Panc1 (cell line): ENCODE measurements around the gene PCNX2. TPM values are rescaled to one million over a fixed set of nuclear protein-coding genes. Genes with fewer than 3 reads are reported as not detected.

Experiments used
- ATAC-seq: fragments of 200-7000 bp; cut with Tn5 transposase; 2 replicates; pipeline ENCODE4 v1.9.1; 2020; ENCODE audit warnings: mild to moderate bottlenecking, moderate library complexity
- BruUV-seq: library from RNA; stranded (reverse); fragments of 400-500 nt; replicated peaks from 2 replicates; lab custom pipeline; 2021; lab: Mats Ljungman, UMichigan
- CTCF ChIA-PET: fragments of 300-600 bp; sonication (Branson Sonifier 250); formaldehyde crosslinking; loops from one replicate; lab custom pipeline; 2022; ENCODE audit warnings: antibody characterized with exemption; lab: Charles Lee
- POLR2A ChIA-PET: fragments of 300-600 bp; sonication (Branson Sonifier 250); formaldehyde crosslinking; loops from one replicate; lab custom pipeline; 2022; ENCODE audit warnings: antibody characterized with exemption; lab: Charles Lee
- DNase-seq: peaks from one replicate; pipeline ENCODE4 v3.0.0-alpha.2; 2010; ENCODE audit warnings: low read depth, low spot score
- H3K27ac ChIP-seq: 2 replicates; pipeline ENCODE4 v1.5.1; 2011; ENCODE audit warnings: mild to moderate bottlenecking, low read length, inconsistent platforms
- H3K27me3 ChIP-seq: fragments of 200-500 bp; sonication (Bioruptor generic); 2 replicates; pipeline ENCODE4 v1.6.0; 2014; ENCODE audit warnings: low read length, inconsistent platforms; ENCODE audit not compliant: control insufficient read depth, insufficient read depth
- H3K36me3 ChIP-seq: fragments of 200-500 bp; sonication (Bioruptor generic); 2 replicates; pipeline ENCODE4 v1.5.1; 2014; ENCODE audit warnings: inconsistent platforms, mild to moderate bottlenecking, low read length, moderate library complexity; ENCODE audit not compliant: control insufficient read depth, insufficient read depth
- H3K4me1 ChIP-seq: 2 replicates; pipeline ENCODE4 v1.5.1; 2011; ENCODE audit warnings: inconsistent platforms, mild to moderate bottlenecking, low read length, moderate library complexity; ENCODE audit not compliant: control insufficient read depth, insufficient read depth
- H3K4me3 ChIP-seq, 2 experiments: 2 replicates each; pipeline ENCODE4 v1.5.1; 2011 to 2012; ENCODE audit warnings: low read depth in 2 of 2, low read length in 2 of 2, mild to moderate bottlenecking in 2 of 2, inconsistent platforms in 1 of 2, moderate library complexity in 1 of 2
- H3K9me3 ChIP-seq: fragments of 200-500 bp; sonication (Bioruptor generic); 2 replicates; pipeline ENCODE4 v1.5.1; 2014; ENCODE audit warnings: low read depth, mild to moderate bottlenecking, inconsistent platforms, low read length, moderate library complexity; ENCODE audit not compliant: control insufficient read depth, insufficient read depth
- POLR2AphosphoS5 ChIP-seq: IDR thresholded peaks from 2 replicates; pipeline ENCODE4 v1.6.1; 2012; ENCODE audit warnings: mild to moderate bottlenecking, low read depth, low read length, moderate library complexity
- SIN3A ChIP-seq: IDR thresholded peaks from 2 replicates; pipeline ENCODE4 v1.6.1; 2012; ENCODE audit warnings: low read depth, mild to moderate bottlenecking, low read length, moderate library complexity, borderline replicate concordance; ENCODE audit not compliant: insufficient read depth
- TCF7L2 ChIP-seq: IDR thresholded peaks from 2 replicates; pipeline ENCODE4 v1.6.1; 2011; ENCODE audit warnings: mild to moderate bottlenecking, low read depth, low read length, inconsistent platforms
- in situ Hi-C: cut with HindIII; loops from 2 replicates; pipeline ENCODE4 v1.10.0; 2016; ENCODE audit warnings: low sequenced_read_pairs, low pct_unique_long_range_greater_than_20kb
- intact Hi-C: fragments of 100-400 bp; cut with micrococcal nuclease; formaldehyde crosslinking; loops from one replicate; pipeline ENCODE4 v1.10.0; 2022; ENCODE audit not compliant: unreplicated experiment
- total RNA-seq: library from RNA; stranded (reverse); gene quantifications from one replicate; pipeline ENCODE4 v1.2.1, GENCODE V29; 2021; ENCODE audit not compliant: unreplicated experiment
- TF ChIP-seq, protein P1 (sequence below): fragments of 450-650 bp; IDR thresholded peaks from 2 replicates; pipeline ENCODE4 v1.5.1; 2017; ENCODE audit warnings: mild to moderate bottlenecking
- TF ChIP-seq, protein P2 (sequence below), 2 experiments: IDR thresholded peaks; 2 replicates each; pipeline ENCODE4 v1.6.1; 2011 to 2012; ENCODE audit warnings: low read depth in 2 of 2, control low read depth in 1 of 2, low read length in 1 of 2, mild to moderate bottlenecking in 1 of 2, moderate library complexity in 1 of 2; ENCODE audit not compliant: insufficient read depth in 1 of 2

The PCNX2 gene
- total RNA-seq, 1 experiment from 2014 or later = 2.6 TPM

DNA sequence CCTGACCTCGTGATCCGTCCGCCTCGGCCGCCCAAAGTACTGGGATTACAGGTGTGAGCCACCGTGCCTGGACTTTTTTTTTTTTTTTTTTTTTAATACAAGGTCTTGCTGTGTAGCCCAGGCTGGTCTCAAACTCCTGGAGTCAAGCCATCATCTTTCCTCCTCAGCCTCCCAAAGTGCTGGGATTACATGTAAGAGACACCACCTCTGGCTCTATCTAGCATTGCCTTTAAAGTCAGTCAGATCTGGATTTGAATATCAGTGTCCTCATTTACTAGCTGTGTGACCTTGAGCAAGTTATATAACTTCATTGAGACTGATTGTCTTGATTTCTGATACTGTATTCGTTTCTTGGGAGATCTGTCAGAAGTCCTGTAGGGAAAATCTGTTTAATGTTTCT is 38.6 kb upstream of the PCNX2 start:
- ChIA-PET POLR2A (interaction anchor here (0.6 kb wide), 1 partner anchor 761 kb away, joined by 7 read pairs; no protein-coding TSS in a partner anchor), CTCF (no interaction called here)
- TF ChIP-seq SIN3A (no peak), TCF7L2 (no peak), POLR2AphosphoS5 (no peak)
- TF ChIP-seq, protein P1, sequence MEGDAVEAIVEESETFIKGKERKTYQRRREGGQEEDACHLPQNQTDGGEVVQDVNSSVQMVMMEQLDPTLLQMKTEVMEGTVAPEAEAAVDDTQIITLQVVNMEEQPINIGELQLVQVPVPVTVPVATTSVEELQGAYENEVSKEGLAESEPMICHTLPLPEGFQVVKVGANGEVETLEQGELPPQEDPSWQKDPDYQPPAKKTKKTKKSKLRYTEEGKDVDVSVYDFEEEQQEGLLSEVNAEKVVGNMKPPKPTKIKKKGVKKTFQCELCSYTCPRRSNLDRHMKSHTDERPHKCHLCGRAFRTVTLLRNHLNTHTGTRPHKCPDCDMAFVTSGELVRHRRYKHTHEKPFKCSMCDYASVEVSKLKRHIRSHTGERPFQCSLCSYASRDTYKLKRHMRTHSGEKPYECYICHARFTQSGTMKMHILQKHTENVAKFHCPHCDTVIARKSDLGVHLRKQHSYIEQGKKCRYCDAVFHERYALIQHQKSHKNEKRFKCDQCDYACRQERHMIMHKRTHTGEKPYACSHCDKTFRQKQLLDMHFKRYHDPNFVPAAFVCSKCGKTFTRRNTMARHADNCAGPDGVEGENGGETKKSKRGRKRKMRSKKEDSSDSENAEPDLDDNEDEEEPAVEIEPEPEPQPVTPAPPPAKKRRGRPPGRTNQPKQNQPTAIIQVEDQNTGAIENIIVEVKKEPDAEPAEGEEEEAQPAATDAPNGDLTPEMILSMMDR = no peak
- TF ChIP-seq, protein P2, sequence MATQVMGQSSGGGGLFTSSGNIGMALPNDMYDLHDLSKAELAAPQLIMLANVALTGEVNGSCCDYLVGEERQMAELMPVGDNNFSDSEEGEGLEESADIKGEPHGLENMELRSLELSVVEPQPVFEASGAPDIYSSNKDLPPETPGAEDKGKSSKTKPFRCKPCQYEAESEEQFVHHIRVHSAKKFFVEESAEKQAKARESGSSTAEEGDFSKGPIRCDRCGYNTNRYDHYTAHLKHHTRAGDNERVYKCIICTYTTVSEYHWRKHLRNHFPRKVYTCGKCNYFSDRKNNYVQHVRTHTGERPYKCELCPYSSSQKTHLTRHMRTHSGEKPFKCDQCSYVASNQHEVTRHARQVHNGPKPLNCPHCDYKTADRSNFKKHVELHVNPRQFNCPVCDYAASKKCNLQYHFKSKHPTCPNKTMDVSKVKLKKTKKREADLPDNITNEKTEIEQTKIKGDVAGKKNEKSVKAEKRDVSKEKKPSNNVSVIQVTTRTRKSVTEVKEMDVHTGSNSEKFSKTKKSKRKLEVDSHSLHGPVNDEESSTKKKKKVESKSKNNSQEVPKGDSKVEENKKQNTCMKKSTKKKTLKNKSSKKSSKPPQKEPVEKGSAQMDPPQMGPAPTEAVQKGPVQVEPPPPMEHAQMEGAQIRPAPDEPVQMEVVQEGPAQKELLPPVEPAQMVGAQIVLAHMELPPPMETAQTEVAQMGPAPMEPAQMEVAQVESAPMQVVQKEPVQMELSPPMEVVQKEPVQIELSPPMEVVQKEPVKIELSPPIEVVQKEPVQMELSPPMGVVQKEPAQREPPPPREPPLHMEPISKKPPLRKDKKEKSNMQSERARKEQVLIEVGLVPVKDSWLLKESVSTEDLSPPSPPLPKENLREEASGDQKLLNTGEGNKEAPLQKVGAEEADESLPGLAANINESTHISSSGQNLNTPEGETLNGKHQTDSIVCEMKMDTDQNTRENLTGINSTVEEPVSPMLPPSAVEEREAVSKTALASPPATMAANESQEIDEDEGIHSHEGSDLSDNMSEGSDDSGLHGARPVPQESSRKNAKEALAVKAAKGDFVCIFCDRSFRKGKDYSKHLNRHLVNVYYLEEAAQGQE (IDR thresholded peaks at IDR 0.05; ENCODE audit: insufficient read depth in 1 of 2, low read depth in 2 of 2, low read length in 1 of 2) = no peak
- in situ Hi-C loops (no loop called here), intact Hi-C loops (no loop called here)
- BruUV-seq = no TSS peak
- Histone ChIP-seq H3K27ac (no peak overlapping the region), H3K9me3 (no peaks in the 10 kb centered on the region), H3K27me3 (peaks cover 2% of the 10 kb centered on the region), H3K36me3 (no peaks in the 10 kb centered on the region), H3K4me3 (no peak overlapping the region), H3K4me1 (no peaks in the 10 kb centered on the region)
- DNase-seq (no peak), ATAC-seq (no peak)

DNA sequence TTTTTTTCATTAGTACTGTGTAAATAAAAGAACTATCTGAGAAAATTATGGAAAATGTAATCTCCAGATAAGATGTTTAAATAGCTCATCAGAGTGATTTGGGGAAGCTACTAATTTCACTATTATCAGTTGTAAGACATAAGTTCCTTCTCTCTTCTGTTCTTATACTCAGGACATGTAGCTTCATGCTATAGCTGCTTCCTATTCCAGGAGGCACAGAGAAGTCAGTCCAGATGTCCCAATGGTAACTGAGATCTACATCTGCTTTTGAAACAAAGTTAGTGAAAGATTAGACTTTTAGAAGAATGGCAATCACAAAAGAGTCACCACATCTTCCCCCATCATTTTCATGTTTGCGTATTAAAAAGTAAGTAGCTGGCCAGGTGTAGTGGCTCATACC is 37.6 kb upstream of the PCNX2 start:
- DNase-seq (no peak), ATAC-seq (no peak)
- Histone ChIP-seq H3K36me3 (peaks cover 4% of the 10 kb centered on the region; the same call in 1 of the 2 replicates), H3K9me3 (no peaks in the 10 kb centered on the region), H3K27me3 (peaks cover 2% of the 10 kb centered on the region), H3K4me1 (no peaks in the 10 kb centered on the region; the same call in 1 of the 2 replicates), H3K27ac (no peak overlapping the region), H3K4me3 (no peak overlapping the region)
- TF ChIP-seq SIN3A = no peak
- TF ChIP-seq, protein P1 = no peak
- ChIA-PET POLR2A (no interaction called here), CTCF (no interaction called here)
- in situ Hi-C loops = no loop called here
- intact Hi-C loops = no loop called here
- no TSS peak for BruUV-seq
